DOHH2 (cell line): Measurements from ENCODE around the gene PPIL1.
"Not testable (repeated sequence)": the region's sequence is repeated elsewhere in the genome, so short reads cannot be mapped to it uniquely, and the experiment has no call there.

Source experiments
- H3F3A ChIP-seq: fragments of 200-600 bp; sonication (generic), shearing (Covaris generic); 2 replicates; pipeline ENCODE4 v1.6.0; 2016; ENCODE audit warnings: antibody characterized with exemption, mild to moderate bottlenecking; ENCODE audit not compliant: control insufficient read depth, insufficient read depth
- H3K27ac ChIP-seq: fragments of 200-600 bp; sonication (generic); 2 replicates; pipeline ENCODE4 v1.5.1; 2014; ENCODE audit warnings: low read depth, mild to moderate bottlenecking, low read length, moderate library complexity
- H3K27me3 ChIP-seq: fragments of 200-600 bp; sonication (generic); 2 replicates; pipeline ENCODE4 v1.6.1; 2014; ENCODE audit warnings: mild to moderate bottlenecking, low read length, mixed read lengths; ENCODE audit not compliant: control insufficient read depth
- H3K36me3 ChIP-seq: fragments of 200-600 bp; sonication (generic); 2 replicates; pipeline ENCODE4 v1.6.1; 2014; ENCODE audit warnings: mild to moderate bottlenecking, low read length, moderate library complexity, mixed read lengths; ENCODE audit not compliant: control insufficient read depth
- H3K4me1 ChIP-seq: fragments of 200-600 bp; sonication (generic); 2 replicates; pipeline ENCODE4 v1.6.1; 2014; ENCODE audit warnings: mild to moderate bottlenecking, low read length, mixed read lengths; ENCODE audit not compliant: control insufficient read depth
- H3K4me2 ChIP-seq: fragments of 200-600 bp; sonication (generic); 2 replicates; pipeline ENCODE4 v1.6.0; 2014; ENCODE audit warnings: mild to moderate bottlenecking, low read length, moderate library complexity
- H3K4me3 ChIP-seq: fragments of 200-600 bp; sonication (generic); 2 replicates; pipeline ENCODE4 v1.5.1; 2014; ENCODE audit warnings: mild to moderate bottlenecking, low read length, mixed read lengths
- H3K79me2 ChIP-seq: fragments of 200-600 bp; sonication (generic); 2 replicates; pipeline ENCODE4 v1.6.1; 2014; ENCODE audit warnings: mild to moderate bottlenecking, low read length, mixed read lengths; ENCODE audit not compliant: control insufficient read depth
- H3K9me2 ChIP-seq: fragments of 200-600 bp; sonication (generic); replicated peaks from 2 replicates; pipeline ENCODE4 v1.6.1; 2014; ENCODE audit warnings: mild to moderate bottlenecking, low read length, mixed read lengths; ENCODE audit not compliant: control insufficient read depth
- H3K9me3 ChIP-seq: fragments of 200-600 bp; sonication (generic); 2 replicates; pipeline ENCODE4 v1.6.1; 2014; ENCODE audit warnings: antibody characterized with exemption, low read length, mixed read lengths; ENCODE audit not compliant: control insufficient read depth, insufficient read depth
- H4K20me1 ChIP-seq: fragments of 200-600 bp; sonication (generic); 2 replicates; pipeline ENCODE4 v1.6.0; 2014; ENCODE audit warnings: low read depth, mild to moderate bottlenecking, antibody characterized with exemption, low read length, moderate library complexity; ENCODE audit not compliant: control insufficient read depth, insufficient read depth
- CTCF ChIP-seq: fragments of 200-600 bp; sonication (generic); IDR thresholded peaks from one replicate; pipeline ENCODE4 v1.5.1; 2014; ENCODE audit warnings: antibody characterized with exemption, mild to moderate bottlenecking, low read depth, low read length; ENCODE audit not compliant: poor library complexity, severe bottlenecking
- EZH2phosphoT487 ChIP-seq: fragments of 200-600 bp; sonication (generic); IDR thresholded peaks from 2 replicates; pipeline ENCODE4 v1.6.1; 2017; ENCODE audit warnings: borderline replicate concordance, mild to moderate bottlenecking, antibody characterized with exemption, low read length, moderate library complexity, mixed read lengths

Gene PPIL1

GRCh38 chr6:36897609-36898008 lies 23.0 kb upstream of the PPIL1 start:
- H4K20me1 ChIP-seq, result no peaks in the 10 kb centered on the region
- no peaks in the 10 kb centered on the region for H3K27me3 ChIP-seq
- TF ChIP-seq CTCF (peak; percentile 18), EZH2phosphoT487 (no peak)
- H3K36me3 ChIP-seq, result peaks cover 31% of the 10 kb centered on the region
- no peak overlapping the region for H3K4me3 ChIP-seq
- no peaks in the 10 kb centered on the region for H3K9me2 ChIP-seq
- no peak overlapping the region for H3K27ac ChIP-seq
- H3K9me3 ChIP-seq, result no peaks in the 10 kb centered on the region
- H3K79me2 ChIP-seq, result no peaks in the 10 kb centered on the region
- no peak overlapping the region for H3K4me2 ChIP-seq
- H3F3A ChIP-seq, result peaks cover 8% of the 10 kb centered on the region; the same call in 1 of the 2 replicates
- no peaks in the 10 kb centered on the region for H3K4me1 ChIP-seq

- Histone ChIP-seq H3K4me3 (no peak overlapping the region), H3K4me1 (no peaks in the 10 kb centered on the region), H3K9me3 (no peaks in the 10 kb centered on the region), H3F3A (peaks cover 8% of the 10 kb centered on the region; the same call in 1 of the 2 replicates), H3K4me2 (no peak overlapping the region), H3K27ac (no peak overlapping the region), H4K20me1 (no peaks in the 10 kb centered on the region), H3K79me2 (peaks cover 18% of the 10 kb centered on the region), H3K27me3 (no peaks in the 10 kb centered on the region), H3K36me3 (peaks cover 21% of the 10 kb centered on the region), H3K9me2 (no peaks in the 10 kb centered on the region)
- no peak for TF ChIP-seq CTCF
Measured at GRCh38 chr6:36893976-36894932, 19.7 kb upstream of the PPIL1 start.

- not testable (repeated sequence) for H4K20me1 ChIP-seq, H3F3A ChIP-seq, H3K4me3 ChIP-seq, H3K9me3 ChIP-seq, H3K27ac ChIP-seq, H3K9me2 ChIP-seq, H3K27me3 ChIP-seq, H3K4me2 ChIP-seq
- Histone ChIP-seq H3K79me2 (peaks cover 48% of the 10 kb centered on the region), H3K4me1 (peaks cover 12% of the 10 kb centered on the region), H3K36me3 (peaks cover 19% of the 10 kb centered on the region)
Measured at GRCh38 chr6:36891153-36891552, 16.6 kb upstream of the PPIL1 start.

- Histone ChIP-seq H3F3A (0 out of 2 replicates have a peak, but pooled peaks cover 3% of the 10 kb centered on the region), H3K9me3 (no peaks in the 10 kb centered on the region), H4K20me1 (no peaks in the 10 kb centered on the region), H3K9me2 (no peaks in the 10 kb centered on the region), H3K36me3 (peaks cover 15% of the 10 kb centered on the region), H3K27ac (no peak overlapping the region), H3K4me3 (no peak overlapping the region), H3K4me2 (no peak overlapping the region), H3K4me1 (peaks cover 16% of the 10 kb centered on the region), H3K79me2 (peaks cover 51% of the 10 kb centered on the region), H3K27me3 (no peaks in the 10 kb centered on the region)
- no peak for TF ChIP-seq EZH2phosphoT487
Measured at GRCh38 chr6:36890112-36890663, 15.6 kb upstream of the PPIL1 start.
